HFFc6 (cell line): Measurements from ENCODE around the gene KRT13. TPM values are rescaled to one million over a fixed set of nuclear protein-coding genes. Genes with fewer than 3 reads are reported as not detected.

Source experiments
- DNase-seq: peaks from one replicate; pipeline ENCODE4 v3.0.0-alpha.2; 2018
- H3K27ac Mint-ChIP-seq: 2 replicates; pipeline ENCODE4 v1.8.0; 2020; ENCODE audit warnings: mild to moderate bottlenecking, mixed read lengths
- H3K27me3 Mint-ChIP-seq: 2 replicates; pipeline ENCODE4 v1.8.0; 2021; ENCODE audit warnings: mild to moderate bottlenecking, moderate library complexity, mixed read lengths; ENCODE audit not compliant: insufficient read depth
- H3K36me3 Mint-ChIP-seq: 2 replicates; pipeline ENCODE4 v1.8.0; 2021; ENCODE audit warnings: low read depth, mixed read lengths
- H3K4me1 Mint-ChIP-seq: 2 replicates; pipeline ENCODE4 v1.8.0; 2020; ENCODE audit warnings: low read depth, mixed read lengths
- H3K4me3 Mint-ChIP-seq: 2 replicates; pipeline ENCODE4 v1.8.0; 2020; ENCODE audit warnings: mild to moderate bottlenecking, moderate library complexity, mixed read lengths
- H3K9me3 Mint-ChIP-seq: 2 replicates; pipeline ENCODE4 v1.8.0; 2020; ENCODE audit warnings: mild to moderate bottlenecking, mixed read lengths
- CTCF ChIP-seq: fragments of 200-600 bp; sonication (generic); IDR thresholded peaks from 2 replicates; pipeline ENCODE4 v1.5.0; 2021; ENCODE audit warnings: antibody characterized with exemption, mild to moderate bottlenecking
- total RNA-seq, 6 experiments: library from RNA; stranded (reverse); fragmentation: NEBNext Ultra II Directional; extraction: Animal tissue kit (Norgen Biotek cat#: 25700); gene quantifications; 2 replicates in 1 of 6; 3 replicates in 5 of 6; pipeline ENCODE4 v1.2.3, GENCODE V29; 2021

KRT13 gene
- total RNA-seq, 6 experiments from 2014 or later: not detected

GRCh38 chr17:41516147-41516829 lies 10.9 kb upstream of the KRT13 start:
- Mint-ChIP-seq H3K4me3 (no peak overlapping the region), H3K4me1 (peaks cover 21% of the 10 kb centered on the region), H3K27ac (no peak overlapping the region), H3K9me3 (no peaks in the 10 kb centered on the region), H3K36me3 (no peaks in the 10 kb centered on the region), H3K27me3 (peaks cover 1% of the 10 kb centered on the region)
- DNase-seq: no peak
- TF ChIP-seq CTCF: no peak

- H3K27me3 Mint-ChIP-seq: peaks cover 1% of the 10 kb centered on the region
- no peaks in the 10 kb centered on the region for H3K4me1 Mint-ChIP-seq
- no peak overlapping the region for H3K4me3 Mint-ChIP-seq
- no peaks in the 10 kb centered on the region for H3K9me3 Mint-ChIP-seq
- no peak for TF ChIP-seq CTCF
- H3K27ac Mint-ChIP-seq: no peak overlapping the region
- H3K36me3 Mint-ChIP-seq: no peaks in the 10 kb centered on the region
- no peak for DNase-seq
These were observed 7.7 kb upstream of the KRT13 start for GRCh38 chr17:41513168-41513547.

- H3K36me3 Mint-ChIP-seq: no peaks in the 10 kb centered on the region
- peaks cover 1% of the 10 kb centered on the region; the same call in 1 of the 2 replicates for H3K4me1 Mint-ChIP-seq
- no peaks in the 10 kb centered on the region for H3K9me3 Mint-ChIP-seq
- TF ChIP-seq CTCF: no peak
- no peak for DNase-seq
- H3K27me3 Mint-ChIP-seq: peaks cover 1% of the 10 kb centered on the region
- H3K27ac Mint-ChIP-seq: no peak overlapping the region
- H3K4me3 Mint-ChIP-seq: no peak overlapping the region
These were observed 7.2 kb upstream of the KRT13 start for GRCh38 chr17:41512546-41513167.

GRCh38 chr17:41511716-41512115 lies 6.3 kb upstream of the KRT13 start:
- no peak overlapping the region for H3K27ac Mint-ChIP-seq
- no peak for DNase-seq
- no peaks in the 10 kb centered on the region; the same call in 1 of the 2 replicates for H3K27me3 Mint-ChIP-seq
- TF ChIP-seq CTCF: no peak
- H3K36me3 Mint-ChIP-seq: no peaks in the 10 kb centered on the region
- H3K9me3 Mint-ChIP-seq: no peaks in the 10 kb centered on the region
- peaks cover 6% of the 10 kb centered on the region; the same call in 1 of the 2 replicates for H3K4me1 Mint-ChIP-seq
- H3K4me3 Mint-ChIP-seq: no peak overlapping the region

GRCh38 chr17:41511116-41511515 lies 5.7 kb upstream of the KRT13 start:
- DNase-seq: no peak
- Mint-ChIP-seq H3K36me3 (no peaks in the 10 kb centered on the region), H3K27me3 (no peaks in the 10 kb centered on the region; the same call in 1 of the 2 replicates), H3K4me3 (no peak overlapping the region), H3K9me3 (no peaks in the 10 kb centered on the region), H3K4me1 (peaks cover 6% of the 10 kb centered on the region; the same call in 1 of the 2 replicates), H3K27ac (no peak overlapping the region)
- TF ChIP-seq CTCF: no peak
